ENCODE results near the gene AHSA1.
"Not testable (repeated sequence)": the region's sequence is repeated elsewhere in the genome, so short reads cannot be mapped to it uniquely, and the experiment has no call there.

Gene AHSA1

DNA sequence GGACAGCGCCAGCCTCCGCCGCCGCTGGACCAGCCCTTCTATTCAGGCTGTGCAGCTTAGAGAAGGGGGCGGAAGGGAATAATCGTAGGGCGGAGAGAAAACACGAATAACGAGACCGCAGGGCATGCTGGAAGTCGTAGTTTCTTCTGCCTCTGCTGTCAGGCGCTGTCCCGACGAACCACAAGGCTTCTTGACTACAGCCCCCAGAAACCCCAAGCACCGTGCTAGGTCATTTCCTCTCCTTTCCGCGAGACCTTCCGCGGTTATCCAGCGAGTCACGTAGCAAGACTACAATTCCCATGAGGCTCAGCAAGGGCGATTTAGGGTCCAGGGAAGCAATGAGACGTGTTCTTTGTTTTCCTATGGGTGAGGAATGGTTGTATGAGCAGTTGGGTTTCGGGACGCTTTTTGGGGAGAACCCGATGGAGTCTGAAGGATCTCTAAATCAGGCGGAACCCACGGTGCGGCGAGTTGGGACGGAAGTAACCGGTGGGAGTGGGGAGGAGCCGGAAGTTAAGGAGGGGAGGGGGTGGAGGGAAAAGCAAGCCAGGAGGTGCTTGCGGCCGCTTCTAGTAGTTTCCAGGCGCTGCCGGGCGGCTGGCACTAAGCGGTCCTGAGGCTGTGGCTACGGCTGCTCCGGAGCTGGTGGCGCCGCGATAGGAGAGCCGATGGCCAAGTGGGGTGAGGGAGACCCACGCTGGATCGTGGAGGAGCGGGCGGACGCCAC, at the start of gene AHSA1, which contains the start of gene VIPAS39:
Gene AHSA1, plus strand, starts transcription at position 572 of the 727 bp plus-strand sequence. Its CDS starts 97 bp downstream, at position 669.
Gene VIPAS39, minus strand, starts transcription at position 80 of the 727 bp plus-strand sequence. CDS start 3,499 bp downstream, outside the sequence.
- DNase-seq = peak; percentile 94

DNA sequence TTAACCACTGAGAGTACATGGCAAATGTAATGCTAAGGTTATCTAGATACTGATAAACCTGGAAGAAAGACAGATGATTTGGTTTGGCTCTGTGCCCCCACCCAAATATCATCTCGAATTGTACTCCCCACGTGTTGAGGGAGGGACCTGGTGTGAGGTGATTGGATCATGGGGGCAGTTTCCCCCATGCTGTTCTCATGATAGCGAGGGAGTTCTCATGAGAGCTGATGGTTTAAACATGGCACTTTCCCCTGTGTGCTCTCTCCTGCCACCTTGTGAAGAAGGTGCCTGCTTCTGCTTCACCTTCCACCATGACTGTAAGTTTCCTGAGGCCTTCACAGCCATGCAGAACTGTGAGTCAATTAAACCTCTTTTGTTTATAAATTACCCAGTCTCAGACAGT, 48.8 kb upstream of the AHSA1 start:
- DNase-seq = no peak

DNA sequence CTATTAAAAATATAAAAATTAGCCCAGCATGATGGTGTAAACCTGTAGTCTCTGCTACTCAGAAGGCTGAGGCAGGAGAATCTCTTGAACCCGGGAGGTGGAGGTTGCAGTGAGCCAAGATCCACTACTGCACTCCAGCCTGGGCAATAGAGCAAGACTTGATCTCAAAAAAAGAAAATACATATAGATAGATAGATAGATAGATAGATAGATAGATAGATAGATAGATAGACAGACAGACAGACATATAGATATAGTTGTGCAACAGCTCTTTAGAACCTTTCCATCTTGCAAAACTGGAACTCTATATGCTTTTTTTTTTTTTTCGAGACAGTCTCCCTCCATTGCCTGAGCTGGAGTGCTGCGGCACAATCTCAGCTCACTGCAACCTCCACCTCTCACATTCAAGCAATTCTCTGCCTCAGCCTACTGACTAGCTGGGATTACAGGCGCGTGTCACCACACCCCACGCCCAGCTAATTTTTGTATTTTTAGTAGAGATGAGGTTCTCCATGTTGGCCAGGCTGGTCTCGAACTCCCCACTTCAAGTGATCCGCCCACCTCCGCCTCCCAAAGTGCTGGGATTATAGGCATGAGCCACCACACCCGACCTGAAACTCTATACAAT, 42.4 kb upstream of the AHSA1 start:
- not testable (repeated sequence) for DNase-seq

DNA sequence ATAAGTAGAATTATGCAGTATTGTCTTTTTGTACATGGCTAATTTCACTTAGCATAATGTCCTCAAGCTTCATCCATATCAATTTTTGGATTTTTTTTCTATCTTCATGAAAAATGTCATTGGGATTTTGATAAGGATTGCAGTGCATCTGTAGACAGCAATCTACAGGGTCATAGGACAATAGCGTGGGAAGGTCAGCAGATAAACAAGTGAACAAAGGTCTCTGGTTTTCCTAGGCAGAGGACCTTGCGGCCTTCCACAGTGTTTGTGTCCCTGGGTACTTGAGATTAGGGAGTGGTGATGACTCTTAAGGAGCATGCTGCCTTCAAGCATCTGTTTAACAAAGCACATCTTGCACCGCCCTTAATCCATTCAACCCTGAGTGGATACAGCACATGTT, 41.8 kb upstream of the AHSA1 start:
- DNase-seq = not testable (repeated sequence)

DNA sequence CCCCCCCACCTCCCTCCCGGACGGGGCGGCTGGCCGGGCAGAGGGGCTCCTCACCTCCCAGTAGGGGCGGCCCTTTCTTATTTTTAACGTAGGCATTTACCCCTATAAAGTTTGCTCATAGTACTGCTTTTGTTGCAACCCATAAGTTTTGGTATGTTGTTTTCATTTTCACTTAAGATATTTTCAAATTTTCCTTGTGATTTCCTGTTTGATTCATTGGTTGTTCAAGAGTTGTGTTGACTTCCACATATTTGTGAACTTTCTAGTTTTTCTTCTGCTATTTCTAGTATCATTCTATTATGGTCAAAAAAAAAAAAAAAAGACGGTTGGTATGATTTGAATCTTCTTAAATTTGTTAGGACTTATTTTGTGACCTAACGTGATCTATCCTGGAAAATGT, 41.1 kb upstream of the AHSA1 start:
- DNase-seq = no peak

DNA sequence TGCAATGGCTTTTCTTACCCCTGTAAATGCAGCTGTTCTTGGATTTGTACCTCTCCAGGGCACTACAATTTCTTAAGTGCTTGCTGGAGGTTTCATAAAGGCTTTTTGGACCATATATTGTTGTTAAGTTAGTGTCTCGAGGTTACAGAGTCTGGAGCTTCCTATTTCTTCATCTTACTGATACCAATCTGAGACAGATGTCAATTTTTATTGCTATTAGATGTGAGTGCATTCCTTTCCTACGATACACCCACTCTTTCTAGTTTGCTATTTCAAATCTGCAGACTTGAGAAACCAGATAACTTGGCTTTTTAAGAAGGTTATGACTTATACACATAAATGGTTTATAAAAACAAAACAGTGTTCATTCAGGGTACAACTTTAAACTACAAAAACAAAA, 36.7 kb upstream of the AHSA1 start:
- no peak for DNase-seq

DNA sequence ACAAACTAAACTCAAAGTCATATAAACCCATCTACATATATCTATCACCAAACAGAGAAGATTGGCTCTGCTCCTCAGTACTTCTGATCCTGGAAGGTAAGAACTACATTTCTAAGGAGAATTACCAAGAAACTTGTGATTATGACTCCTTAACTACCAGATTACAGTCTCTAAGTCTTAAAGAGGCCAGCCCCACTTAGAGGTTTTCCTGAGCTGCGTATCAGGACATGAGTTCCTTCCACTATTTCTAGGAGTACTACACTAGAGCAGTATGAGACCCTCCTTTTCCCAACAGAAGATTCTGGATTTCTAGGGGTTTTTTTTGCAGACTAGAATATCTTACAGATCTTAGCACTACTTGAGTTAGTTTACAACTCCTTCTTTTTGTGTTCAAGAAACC, 34.5 kb upstream of the AHSA1 start, which contains the start of gene NOXRED1:
Gene NOXRED1, minus strand, starts transcription at position 101 of the 400 bp plus-strand sequence. CDS start 634 bp downstream, outside the sequence.
- DNase-seq = no peak

DNA sequence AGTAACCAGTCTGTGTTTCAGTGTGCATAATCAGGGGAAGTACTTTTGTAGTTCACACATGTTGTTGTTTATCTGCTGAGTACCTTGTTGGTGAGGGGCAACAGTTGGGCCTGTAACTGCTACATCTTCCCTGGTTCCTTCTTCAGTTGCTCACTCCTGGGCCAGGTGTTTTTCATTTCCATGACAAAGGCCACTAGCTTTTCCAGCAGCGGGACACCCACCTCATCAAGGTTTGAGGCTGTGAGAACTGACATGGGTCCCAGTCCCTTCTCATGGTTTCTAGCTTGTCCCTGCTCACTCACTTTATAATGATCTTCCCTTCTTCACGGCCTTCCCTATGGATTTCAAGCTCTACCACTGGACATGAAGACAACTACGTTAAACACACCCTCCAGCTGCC, 33.0 kb upstream of the AHSA1 start:
- DNase-seq = no peak

DNA sequence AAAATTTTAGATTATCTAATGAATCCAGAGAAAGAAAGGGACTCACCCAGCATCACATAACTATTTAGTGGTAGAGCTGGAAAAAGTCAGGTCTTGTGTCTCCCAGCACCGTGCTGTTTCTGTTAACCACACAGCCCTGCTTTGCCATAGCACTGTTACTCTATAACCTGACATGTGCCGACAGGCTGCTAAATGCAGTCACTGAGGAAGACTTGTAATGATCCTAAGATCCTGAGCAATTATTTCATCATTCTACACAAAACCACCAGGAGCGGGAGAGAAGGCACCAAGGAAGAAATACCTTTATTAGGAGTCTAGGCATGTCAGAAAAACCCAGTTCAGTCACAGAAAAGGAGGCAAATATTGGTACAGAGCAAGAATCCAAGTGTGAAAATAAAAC, 31.5 kb upstream of the AHSA1 start:
- DNase-seq = no peak

DNA sequence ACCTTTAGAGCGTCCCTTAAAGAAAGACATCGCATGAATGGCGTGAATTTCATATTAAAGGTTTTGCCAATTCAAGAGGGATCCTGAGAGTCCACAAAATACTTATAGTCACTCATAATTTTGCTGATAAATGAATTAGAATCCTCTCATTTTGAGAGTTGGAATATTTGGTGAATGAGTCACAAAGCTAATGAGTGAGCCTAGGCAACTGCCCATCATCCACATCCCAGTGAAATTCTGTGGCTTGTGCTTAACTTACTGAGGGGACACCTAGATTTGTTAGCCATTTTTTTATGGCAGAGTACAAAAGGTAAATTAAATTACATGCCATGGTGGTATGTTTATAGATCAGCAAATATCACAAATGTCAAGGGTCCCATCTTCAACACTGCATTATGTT, 21.9 kb upstream of the AHSA1 start:
- no peak for DNase-seq

DNA sequence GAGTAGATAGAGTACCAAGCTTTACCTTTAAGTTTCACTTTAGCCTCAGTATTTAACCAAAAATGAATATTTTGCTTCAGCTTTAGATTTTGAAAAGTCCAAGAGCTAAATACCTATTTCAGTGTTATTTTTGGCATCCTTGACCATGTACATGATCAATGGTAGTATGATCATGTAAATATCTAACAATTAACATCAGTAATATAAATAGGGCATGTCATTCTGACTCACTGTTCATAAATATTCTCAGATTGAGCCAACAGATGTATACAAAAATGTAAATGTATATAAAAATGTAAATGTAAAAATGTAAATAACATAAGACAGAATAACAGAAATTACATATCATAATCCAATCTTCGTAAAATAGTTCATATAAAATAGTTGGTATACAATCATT, 19.3 kb upstream of the AHSA1 start:
- no peak for DNase-seq

DNA sequence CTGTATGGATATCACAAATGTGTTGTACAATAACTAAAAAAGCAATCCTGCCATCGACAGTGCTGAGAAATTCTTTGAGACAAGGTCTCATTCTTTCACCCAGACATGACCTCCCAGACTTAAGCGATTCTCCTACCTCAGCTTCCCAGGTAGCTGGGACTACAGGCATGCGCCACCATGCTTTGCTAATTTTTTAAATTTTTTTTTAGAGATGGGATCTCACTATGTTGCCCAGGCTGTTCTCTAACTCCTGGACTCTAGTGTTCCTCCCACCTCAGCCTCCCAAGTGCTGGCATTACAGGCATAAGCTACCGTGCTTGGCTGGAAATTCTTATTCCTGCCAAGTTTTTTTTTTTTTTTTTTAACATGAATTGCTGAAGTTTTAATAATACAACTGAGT, 18.0 kb upstream of the AHSA1 start:
- no peak for DNase-seq

DNA sequence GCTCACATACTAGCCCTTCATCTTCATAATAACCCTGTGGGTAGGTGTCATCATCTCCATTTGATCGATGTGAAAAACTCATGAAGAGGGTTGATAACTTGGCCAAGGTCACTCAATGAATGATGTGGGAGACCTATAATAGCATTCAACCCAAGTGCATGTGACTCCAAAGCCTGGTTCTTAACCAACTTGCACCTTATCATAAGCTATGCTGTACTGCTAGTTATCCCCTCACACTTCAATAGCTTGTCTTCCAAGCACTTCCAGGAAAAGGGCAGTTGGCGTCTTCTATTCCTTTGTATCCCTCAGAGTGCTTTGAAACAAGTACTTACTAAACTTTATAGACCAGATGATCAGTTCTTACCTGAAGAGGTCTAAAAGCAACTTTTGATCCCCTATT, 15.7 kb upstream of the AHSA1 start:
- DNase-seq = no peak

DNA sequence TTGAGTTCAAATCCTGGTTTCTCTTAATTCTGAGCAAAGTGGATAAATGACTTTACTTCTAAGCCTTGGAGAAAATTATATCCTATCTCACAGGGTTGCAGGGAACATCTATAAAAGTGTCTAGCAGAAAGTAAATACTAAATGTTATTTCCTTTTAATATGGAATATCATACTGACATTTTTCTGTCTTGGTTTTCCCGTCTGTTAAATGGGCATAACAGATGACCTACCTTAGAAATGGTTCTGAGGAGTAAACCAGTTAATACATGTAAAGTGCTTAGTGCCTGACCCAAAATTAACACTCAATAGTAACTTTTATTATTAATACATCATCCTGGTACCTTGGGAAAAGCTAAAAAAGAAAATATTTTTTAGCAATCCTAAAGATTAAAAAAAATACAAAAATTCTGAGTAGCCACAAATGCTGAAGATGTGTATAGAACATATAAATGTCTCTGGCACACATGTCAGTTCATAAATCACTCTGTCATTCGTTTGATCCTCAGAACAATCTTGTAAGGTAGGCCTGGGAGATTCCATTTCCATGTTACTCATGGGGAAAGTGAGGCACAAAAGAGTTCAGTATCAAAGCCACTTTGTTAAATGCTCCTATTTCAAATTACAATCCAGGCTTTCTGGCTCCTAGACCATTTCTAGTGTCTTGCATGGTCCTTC, 1.8 kb upstream of the AHSA1 start:
- DNase-seq = no peak

DNA sequence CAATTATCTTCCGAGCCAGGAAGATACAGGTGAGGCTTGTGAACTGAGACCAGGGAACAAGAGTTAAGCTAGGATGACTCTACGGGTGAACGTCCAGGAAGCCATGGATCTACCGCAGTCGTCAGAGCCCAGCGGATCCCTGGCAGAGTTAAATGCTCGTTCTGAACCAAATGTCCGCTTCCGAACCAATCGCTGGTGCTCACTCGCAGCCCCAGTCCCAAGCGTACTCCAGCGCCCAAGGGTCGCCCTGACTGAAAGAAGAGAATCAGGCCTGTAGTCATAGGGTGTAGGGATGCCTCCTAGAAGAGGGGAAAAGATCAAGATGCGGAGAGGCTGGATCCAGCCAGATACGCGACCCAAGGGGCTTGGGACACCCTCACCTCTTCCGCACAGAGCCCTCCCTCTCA, 775 bp upstream of the AHSA1 start:
- DNase-seq = no peak

DNA sequence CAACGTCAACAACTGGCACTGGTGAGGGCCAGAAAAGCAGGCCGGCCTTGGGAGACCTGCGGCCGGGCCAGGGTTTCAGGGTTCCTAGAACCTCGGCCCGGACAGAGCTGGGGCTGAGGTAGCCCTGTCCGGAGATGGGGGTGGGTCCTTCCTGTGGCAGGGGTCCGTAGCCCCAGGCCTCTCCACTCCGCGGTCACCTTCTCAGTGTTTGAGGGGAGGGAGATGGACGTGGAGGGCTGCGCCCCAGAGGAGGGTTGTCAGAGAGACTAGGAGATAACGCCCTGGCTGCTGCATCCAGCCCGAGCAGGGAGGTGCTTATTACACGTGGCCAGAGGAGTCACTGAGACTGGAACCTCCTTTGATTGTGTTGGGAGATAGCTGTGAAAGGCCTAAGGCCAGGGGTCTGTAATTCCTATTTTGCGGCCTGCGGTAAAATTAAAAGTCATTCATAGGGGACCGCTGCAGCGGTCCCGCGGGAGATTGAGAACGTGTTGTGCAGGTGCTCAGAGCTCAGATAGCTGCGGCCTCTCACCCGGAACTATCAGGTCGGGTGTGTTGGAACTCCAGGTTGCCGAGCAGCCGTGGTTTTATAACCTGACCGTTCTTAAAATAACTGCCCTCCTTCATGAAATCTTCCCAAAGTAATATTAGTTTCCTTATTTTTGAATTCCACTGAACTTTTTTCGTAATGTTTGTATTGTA, 507 bp downstream of the AHSA1 start:
- peak; percentile 27 for DNase-seq

DNA sequence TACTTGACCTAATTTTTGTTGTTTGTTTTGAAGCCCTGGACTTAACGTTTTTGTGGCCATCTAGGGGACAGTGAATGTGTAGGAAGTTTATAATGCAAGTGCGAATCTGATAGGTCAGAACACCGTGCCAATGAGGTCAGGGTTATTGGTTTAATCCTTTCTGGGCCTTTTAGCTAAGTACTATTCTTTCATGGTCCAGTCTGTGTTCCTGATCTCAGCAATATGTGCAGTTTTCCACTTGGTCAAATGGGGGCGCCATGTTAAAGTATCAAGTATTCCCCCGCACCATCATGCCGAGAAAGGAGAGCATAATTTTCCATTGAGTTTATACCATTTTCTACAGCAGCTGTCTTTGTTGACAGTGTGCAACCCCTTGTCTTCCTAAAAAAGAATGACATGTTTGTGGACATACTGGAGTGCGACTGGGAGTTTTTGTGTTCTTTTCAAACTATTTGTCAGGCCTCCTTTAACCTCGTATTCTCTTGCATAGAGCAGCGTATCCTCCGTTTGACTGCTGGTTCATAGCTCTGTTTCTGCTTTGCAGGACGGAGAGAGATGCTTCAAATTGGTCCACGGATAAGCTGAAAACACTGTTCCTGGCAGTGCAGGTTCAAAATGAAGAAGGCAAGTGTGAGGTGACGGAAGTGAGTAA, 1.3 kb downstream of the AHSA1 start:
- peak; percentile 69 for DNase-seq

DNA sequence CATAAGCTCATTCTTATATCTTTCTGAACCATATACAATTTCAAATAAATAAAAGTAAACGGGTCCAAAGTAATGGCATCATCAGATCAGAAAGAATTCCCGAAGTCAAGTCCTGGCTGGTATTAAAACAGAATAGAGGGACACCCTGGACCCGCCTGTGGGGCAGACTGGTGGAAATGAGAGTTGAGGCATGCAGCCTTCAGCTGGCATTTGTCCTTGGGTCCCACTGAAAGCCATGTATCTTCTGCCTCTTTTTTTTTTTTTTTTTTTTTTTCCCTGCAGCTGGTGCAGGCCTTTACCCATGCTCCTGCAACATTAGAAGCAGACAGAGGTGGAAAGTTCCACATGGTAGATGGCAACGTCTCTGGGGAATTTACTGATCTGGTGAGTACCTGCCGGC, 9.9 kb downstream of the AHSA1 start:
- no peak for DNase-seq

DNA sequence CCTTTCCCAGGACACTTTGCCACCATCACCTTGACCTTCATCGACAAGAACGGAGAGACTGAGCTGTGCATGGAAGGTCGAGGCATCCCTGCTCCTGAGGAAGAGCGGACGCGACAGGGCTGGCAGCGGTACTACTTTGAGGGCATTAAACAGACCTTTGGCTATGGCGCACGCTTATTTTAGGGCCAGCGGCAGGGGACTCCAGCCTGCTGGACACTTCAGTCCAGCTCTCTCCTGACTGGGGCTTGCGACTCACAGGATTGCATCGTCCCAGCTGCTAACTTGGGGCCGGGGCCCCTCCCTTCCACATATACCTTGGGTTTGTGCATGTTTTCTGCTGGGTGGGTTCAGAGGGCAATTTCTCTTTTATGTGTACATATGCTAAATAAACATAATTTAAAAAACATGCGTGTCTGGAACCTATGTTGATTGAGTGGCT, 11.2 kb downstream of the AHSA1 start:
- DNase-seq = no peak

DNA sequence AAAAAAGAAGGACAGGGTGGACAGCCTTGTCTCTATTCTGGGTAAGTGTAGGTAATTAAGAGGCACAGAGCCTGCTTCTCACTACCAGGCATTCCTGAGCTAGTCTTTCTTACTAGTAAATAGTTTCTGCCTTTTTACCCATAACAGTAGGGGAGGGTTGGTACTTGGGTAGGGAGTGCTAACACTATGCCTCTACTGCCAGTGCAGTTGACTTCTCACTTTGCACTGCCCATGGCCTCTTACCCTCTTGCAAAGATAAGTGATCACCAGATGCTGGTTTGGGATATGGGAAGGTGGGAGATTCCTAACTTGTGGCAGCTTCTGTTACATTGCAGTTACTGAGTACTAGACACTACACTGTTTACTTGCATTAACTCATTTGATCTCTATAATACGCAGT, 11.6 kb downstream of the AHSA1 start:
- DNase-seq = no peak

DNA sequence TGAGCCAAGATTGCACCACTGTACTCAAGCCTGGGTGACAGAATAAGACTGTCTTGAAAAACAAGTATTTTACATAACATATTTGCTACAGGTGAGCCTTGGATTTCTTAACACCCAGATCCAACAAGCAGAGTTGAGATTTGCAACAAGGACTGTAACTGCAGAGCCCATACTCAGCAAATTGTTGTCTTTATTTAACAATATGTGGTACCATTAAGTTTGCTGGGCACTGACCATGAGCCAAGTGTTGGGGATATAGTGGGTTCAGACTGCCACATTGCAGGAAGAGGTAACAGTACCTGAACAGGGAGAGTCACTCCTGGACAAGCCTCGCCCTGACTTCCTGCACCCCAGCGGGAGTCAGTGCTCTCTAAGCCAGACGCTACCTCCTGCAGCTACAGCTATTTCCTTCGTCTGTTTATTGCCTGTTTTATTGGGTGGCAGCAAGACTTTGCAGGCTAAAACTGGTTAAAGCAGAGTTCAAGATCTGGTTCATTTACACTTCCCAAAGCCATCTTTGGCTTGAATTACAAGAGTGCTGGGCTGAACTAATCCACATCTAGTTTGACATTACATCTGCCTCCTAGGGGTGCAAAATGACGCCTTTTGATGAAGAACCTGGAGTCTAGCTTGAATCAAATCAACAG, 12.5 kb downstream of the AHSA1 start:
- no peak for DNase-seq

DNA sequence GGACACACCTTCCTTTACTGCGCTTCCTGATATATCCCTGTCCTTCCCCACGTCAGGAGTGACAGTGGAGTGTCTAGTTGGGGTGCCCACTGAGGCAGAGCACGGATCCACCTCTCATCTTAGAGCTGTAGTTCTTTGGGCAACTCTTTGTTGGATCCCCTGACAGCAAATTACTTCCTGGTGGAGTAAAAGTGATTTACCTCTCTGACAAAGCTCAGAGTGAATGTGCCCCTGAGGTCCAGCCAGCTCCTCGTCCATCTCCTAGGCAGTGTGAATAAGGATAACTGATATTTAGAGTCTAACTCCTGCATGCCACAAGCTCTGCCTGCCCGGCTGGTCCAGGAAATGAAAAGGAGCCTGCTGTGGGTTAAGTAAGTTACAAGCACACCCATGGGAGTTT, 16.0 kb downstream of the AHSA1 start:
- DNase-seq = no peak

All from RPMI8226 (cell line).